ENCODE data around the gene ERVK3-1. TPM values are rescaled to one million over a fixed set of nuclear protein-coding genes. Genes with fewer than 3 reads are reported as not detected.
"Not testable (repeated sequence)": the region's sequence is repeated elsewhere in the genome, so short reads cannot be mapped to it uniquely, and the experiment has no call there.

ERVK3-1 gene
- total RNA-seq, 8 experiments from 2014 or later = 38.0 to 72.5 (median 53.6) TPM

DNA sequence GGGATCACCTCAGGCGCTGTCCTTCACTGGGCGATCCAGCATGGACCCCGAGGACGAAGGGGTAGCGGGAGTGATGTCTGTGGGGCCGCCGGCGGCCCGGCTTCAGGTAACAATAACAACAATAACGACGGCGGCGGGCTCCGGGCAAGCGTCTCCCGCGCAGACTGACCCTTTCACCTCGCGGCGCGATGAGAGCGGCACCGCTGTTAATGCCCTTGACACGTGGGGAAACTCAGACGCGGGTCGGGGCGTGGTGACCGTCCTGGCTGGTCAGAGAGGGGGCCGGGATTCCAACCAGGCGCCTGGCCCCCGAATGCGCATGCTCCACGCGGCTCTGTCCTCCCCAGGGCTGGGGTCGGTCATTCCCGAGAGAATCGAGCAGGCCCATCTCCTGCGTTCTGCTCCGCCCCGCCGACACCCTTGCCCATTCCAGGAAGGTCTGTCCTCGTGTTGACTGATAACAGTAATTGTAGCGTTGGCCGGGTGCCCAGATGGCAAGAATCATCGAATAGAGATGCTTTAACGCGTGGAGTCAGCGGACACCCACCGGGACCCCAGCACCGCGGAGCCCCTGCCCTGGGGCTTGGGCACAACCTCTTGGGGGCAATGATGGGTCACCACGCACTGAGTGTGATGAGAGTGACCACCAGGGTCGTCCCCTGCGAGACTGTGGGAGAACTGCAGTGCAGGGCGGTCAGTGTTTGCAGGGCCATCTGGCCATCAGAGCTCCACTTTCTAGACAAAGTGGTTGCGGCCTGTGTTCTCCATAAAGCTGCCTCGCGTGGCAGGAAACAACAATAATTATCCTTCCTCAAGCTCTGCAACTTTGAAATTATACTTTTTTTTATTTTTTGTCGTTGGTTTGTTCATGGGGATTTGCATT lies 25.9 kb upstream of the ERVK3-1 start:
- ATAC-seq (replicated peaks in 6 of 8) = peak; percentile 42 to 74 (median 67)
- in situ Hi-C loops (cut with MboI; ENCODE audit: low pct_unique_long_range_greater_than_20kb in 2 of 9, low sequenced_read_pairs in 9 of 9, unreplicated experiment in 9 of 9) = no loop called here
- peaks cover 3 to 8% of the 10 kb centered on the region in 2 donors for H3K4me1 ChIP-seq (replicated peaks in 1 of 2)
- WGBS, 10 experiments = 0 to 20% (median 7%) methylated on average over 1 to 14 of the region's 60 CpGs; no CpG with 5 or more reads in 4 of the 10 experiments
- peak overlapping the region; percentile 89 to 93 for H3K27ac ChIP-seq
- peak overlapping the region; percentile 73 to 97 (median 88) for H3K4me3 ChIP-seq

DNA sequence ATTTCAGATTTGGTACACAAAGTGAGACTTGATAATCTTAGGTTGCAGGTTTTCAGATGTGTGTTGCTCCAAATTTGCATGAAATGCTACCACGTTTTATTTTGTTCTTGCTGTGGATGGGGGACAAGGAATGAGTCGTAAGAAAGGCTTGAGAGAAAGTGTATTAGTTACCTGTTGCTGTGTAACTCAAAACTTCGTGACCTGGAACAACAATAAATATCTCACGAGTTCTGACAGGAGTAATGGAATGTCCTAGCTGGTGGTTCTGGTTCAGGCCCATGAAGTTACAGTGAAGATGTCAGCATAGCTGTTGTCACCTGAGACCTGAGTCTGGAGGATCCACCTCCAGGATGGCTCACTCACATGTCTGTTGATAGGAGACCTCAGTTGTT lies 25.3 kb upstream of the ERVK3-1 start:
- in situ Hi-C loops (cut with MboI; ENCODE audit: low pct_unique_long_range_greater_than_20kb in 2 of 9, low sequenced_read_pairs in 9 of 9, unreplicated experiment in 9 of 9) = no loop called here

DNA sequence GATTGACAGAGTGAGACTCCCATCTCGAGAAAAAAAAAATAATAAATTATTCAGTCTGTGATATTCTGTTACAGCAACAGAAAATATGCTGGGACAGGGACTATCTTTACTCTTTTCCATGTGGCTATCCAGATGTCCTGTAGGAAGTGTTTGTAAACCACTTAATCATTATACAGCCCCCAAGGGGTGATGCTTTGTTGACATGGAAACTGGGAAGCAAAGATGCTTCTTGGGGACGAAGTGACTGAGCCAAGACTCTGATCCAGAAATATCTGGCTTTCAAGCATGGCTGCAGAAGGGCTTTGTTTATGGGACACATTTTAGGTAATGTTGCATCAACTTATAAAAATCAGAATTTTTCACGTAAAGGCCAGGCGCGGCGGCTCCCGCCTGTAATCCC lies 21.0 kb upstream of the ERVK3-1 start:
- peaks cover 3 to 5% of the 10 kb centered on the region in 2 donors for H3K4me1 ChIP-seq (replicated peaks in 1 of 2)
- no peak for ATAC-seq (replicated peaks in 6 of 8)
- WGBS, 10 experiments = 71 to 100% (median 89%) methylated on average over 1 to 5 of the region's 7 CpGs; no CpG with 5 or more reads in 3 of the 10 experiments
- H3K4me3 ChIP-seq = no peak overlapping the region
- no peak overlapping the region for H3K27ac ChIP-seq
- in situ Hi-C loops (cut with MboI; ENCODE audit: low pct_unique_long_range_greater_than_20kb in 2 of 9, low sequenced_read_pairs in 9 of 9, unreplicated experiment in 9 of 9) = no loop called here

More for the DNA sequence above, 25.3 kb upstream of the ERVK3-1 start:
- H3K4me1 ChIP-seq (replicated peaks in 1 of 2) = peaks cover 3 to 8% of the 10 kb centered on the region in 2 donors
- no peak for ATAC-seq (replicated peaks in 6 of 8)
- 33 to 95% (median 83%) methylated on average over 1 to 4 of the region's 4 CpGs; no CpG with 5 or more reads in 5 of the 10 experiments for whole genome bisulfite sequencing, 10 experiments
- peak overlapping the region; percentile 73 to 97 (median 88) for H3K4me3 ChIP-seq
- no peak overlapping the region for H3K27ac ChIP-seq

DNA sequence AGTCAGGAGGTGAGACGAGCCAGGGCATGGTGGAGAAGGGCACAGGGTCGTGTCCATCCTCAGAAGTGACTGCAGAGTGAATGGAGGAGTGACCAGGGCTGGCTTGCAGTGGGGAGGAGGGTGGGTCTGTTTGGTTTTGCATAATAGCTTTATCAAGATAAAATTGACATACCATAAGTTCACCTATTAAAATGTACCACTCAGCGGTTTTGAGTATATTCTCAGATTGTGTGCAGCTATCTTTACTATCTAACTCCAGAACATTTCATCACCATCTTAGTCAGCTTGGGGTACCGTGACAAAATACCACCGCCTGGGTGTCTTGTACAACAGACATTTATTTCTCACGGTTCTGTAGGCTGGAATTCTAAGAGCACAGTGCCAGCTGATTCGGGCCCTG lies 13.2 kb upstream of the ERVK3-1 start:
- no peak overlapping the region for H3K27ac ChIP-seq
- 89 to 100% (median 98%) methylated on average over 2 to 7 of the region's 7 CpGs for WGBS, 10 experiments
- ATAC-seq (replicated peaks in 6 of 8) = no peak
- H3K4me3 ChIP-seq = no peak overlapping the region
- H3K4me1 ChIP-seq (replicated peaks in 1 of 2) = no peaks in the 10 kb centered on the region
- in situ Hi-C loops (cut with MboI; ENCODE audit: low pct_unique_long_range_greater_than_20kb in 2 of 9, low sequenced_read_pairs in 9 of 9, unreplicated experiment in 9 of 9) = no loop called here

DNA sequence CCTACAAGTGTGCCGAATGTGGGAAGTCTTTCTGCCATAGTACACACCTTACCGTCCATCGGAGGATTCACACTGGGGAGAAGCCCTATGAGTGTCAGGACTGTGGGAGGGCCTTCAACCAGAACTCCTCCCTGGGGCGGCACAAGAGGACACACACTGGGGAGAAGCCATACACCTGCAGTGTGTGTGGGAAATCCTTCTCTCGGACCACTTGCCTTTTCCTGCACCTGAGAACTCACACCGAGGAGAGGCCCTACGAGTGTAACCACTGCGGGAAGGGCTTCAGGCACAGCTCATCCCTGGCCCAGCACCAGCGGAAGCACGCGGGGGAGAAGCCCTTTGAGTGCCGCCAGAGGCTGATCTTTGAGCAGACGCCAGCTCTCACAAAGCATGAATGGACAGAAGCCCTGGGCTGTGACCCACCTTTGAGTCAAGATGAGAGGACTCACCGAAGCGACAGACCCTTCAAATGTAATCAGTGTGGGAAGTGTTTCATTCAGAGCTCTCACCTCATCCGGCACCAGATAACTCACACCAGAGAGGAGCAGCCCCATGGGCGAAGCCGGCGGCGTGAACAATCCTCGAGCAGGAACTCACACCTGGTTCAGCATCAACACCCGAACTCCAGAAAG lies 10.3 kb upstream of the ERVK3-1 start:
- no peak for ATAC-seq (replicated peaks in 6 of 8)
- in situ Hi-C loops (cut with MboI; ENCODE audit: low pct_unique_long_range_greater_than_20kb in 2 of 9, low sequenced_read_pairs in 9 of 9, unreplicated experiment in 9 of 9) = no loop called here
- WGBS, 10 experiments = 80 to 100% (median 96%) methylated on average over 1 to 10 of the region's 22 CpGs; no CpG with 5 or more reads in 3 of the 10 experiments

DNA sequence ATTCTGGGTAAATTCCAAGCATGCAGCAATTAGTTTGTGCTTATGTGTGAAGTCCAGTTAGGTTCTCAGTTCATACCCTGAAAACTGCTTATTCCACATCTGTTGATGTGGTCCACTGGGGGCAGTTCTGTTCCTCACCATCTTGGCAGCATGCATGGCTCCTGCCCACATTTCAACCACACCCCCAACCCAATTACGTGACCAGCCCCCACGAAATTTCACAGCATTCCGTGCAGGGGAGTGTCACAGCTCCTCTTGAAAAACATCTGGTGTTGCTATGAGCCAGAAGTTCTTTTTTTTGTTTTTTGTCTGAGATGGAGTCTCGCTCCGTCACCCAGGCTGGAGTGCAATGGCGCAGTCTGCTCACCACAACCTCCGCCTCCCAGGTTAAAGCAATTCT lies 9.1 kb upstream of the ERVK3-1 start:
- peak in 2 of 8 experiments; percentile 64 to 83 for ATAC-seq (replicated peaks in 6 of 8)
- Histone ChIP-seq H3K4me1 (replicated peaks in 1 of 2) (no peaks in the 10 kb centered on the region), H3K27ac (no peak overlapping the region), H3K4me3 (no peak overlapping the region)
- 35 to 100% (median 94%) methylated on average over 1 to 5 of the region's 7 CpGs; no CpG with 5 or more reads in 5 of the 10 experiments for WGBS, 10 experiments
- in situ Hi-C loops (cut with MboI; ENCODE audit: low pct_unique_long_range_greater_than_20kb in 2 of 9, low sequenced_read_pairs in 9 of 9, unreplicated experiment in 9 of 9) = no loop called here

More for the DNA sequence above, 10.3 kb upstream of the ERVK3-1 start:
- Histone ChIP-seq H3K4me1 (replicated peaks in 1 of 2) (no peaks in the 10 kb centered on the region), H3K27ac (no peak overlapping the region), H3K4me3 (no peak overlapping the region)

DNA sequence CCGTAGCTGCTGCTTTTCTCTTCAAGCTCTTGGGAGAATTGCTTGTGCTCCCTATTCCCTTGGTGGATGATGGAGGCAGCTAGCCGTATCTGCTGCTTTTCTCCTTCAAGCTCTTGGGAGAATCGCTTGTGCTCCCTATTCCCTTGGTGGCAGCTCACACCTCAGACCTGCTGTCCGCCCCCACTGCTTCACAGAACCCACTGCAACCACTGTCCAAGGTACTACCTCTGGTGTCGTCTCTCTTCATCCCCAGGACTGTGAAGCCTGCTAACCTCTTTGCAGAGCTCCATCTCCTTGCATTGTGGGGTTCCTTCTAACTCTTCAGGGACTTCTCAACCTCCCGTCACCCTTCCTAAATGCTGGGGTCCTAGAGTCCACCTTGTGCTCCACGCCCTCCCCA lies 4.6 kb upstream of the ERVK3-1 start:
- Histone ChIP-seq H3K27ac (no peak overlapping the region), H3K4me1 (replicated peaks in 1 of 2) (peaks cover 5 to 7% of the 10 kb centered on the region in 2 donors), H3K4me3 (no peak overlapping the region)
- 85 to 100% (median 100%) methylated on average over 2 to 5 of the region's 7 CpGs; no CpG with 5 or more reads in 3 of the 10 experiments for WGBS, 10 experiments
- no peak for ATAC-seq (replicated peaks in 6 of 8)
- in situ Hi-C loops (cut with MboI; ENCODE audit: low pct_unique_long_range_greater_than_20kb in 2 of 9, low sequenced_read_pairs in 9 of 9, unreplicated experiment in 9 of 9) = no loop called here

DNA sequence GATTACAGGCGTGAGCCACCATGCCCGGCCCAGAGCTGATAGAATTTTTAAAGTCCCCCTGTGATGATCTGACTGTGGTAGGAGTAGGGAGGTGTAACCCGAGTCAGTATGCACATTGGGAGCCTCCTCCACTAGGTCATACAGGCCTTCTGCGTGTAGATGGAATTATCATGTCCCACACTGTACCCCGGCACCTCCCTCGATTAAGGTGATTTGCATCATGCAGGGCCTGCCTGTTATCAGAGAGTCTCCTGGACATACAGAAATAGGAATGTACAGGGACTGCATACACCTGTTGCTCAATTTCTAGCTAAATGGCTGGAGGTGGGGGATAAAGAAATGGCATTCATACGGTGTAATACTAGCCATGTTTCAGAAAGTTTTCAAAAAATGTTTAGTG lies 922 bp upstream of the ERVK3-1 start:
- Histone ChIP-seq H3K4me3 (peak overlapping the region in 2 of 5 donors; percentile 86 to 89), H3K27ac (no peak overlapping the region), H3K4me1 (replicated peaks in 1 of 2) (peaks cover 13 to 28% of the 10 kb centered on the region in 2 donors)
- WGBS, 10 experiments = 57 to 100% (median 83%) methylated on average over 1 to 6 of the region's 7 CpGs; no CpG with 5 or more reads in 2 of the 10 experiments
- no peak for ATAC-seq (replicated peaks in 6 of 8)
- in situ Hi-C loops (cut with MboI; ENCODE audit: low pct_unique_long_range_greater_than_20kb in 2 of 9, low sequenced_read_pairs in 9 of 9, unreplicated experiment in 9 of 9) = no loop called here

DNA sequence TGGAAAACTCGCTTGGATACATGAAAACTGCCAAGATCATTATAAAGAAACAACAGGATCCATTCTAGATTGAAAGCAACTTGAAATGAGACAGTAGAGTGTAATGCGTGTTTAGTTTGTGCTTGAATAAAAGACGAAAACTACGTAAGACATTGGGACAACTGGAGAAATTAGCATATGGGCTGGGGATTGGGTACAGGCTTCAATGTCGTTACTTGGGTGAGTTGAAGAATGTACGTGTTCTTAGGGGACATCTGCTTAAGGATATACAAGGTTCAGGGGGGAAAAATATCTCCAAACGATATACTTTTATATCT lies 471 bp upstream of the ERVK3-1 start:
- ATAC-seq (replicated peaks in 6 of 8) = peak; percentile 9 to 57 (median 44)
- Histone ChIP-seq H3K4me3 (peak overlapping the region; percentile 82 to 93 (median 89)), H3K4me1 (replicated peaks in 1 of 2) (peaks cover 13 to 28% of the 10 kb centered on the region in 2 donors), H3K27ac (peak overlapping the region; percentile 13 to 68)
- WGBS, 10 experiments = 8 to 50% (median 19%) methylated on average over 4 to 7 of the region's 7 CpGs; no CpG with 5 or more reads in 1 of the 10 experiments
- in situ Hi-C loops (cut with MboI; ENCODE audit: low pct_unique_long_range_greater_than_20kb in 2 of 9, low sequenced_read_pairs in 9 of 9, unreplicated experiment in 9 of 9) = no loop called here

DNA sequence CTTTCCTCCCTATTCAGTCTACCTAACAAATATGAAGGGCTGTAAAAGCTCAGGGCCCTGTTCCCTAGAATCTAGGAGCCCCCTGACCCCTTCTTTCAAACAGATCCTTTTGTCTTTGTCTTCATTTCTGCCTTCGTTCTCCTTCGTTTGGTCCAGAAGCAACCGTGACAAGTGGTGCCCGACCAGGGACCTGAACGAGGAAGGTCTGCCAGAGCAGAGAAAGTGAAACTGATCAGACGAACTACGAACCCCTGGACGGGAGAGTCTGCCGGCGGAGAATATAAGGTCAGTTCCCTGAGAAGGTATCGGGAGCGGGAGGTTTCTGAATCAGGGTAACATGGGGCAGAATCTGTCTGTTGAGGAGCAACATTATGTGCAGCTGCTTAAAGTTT lies 751 bp downstream of the ERVK3-1 start:
- peak overlapping the region; percentile 82 to 93 (median 89) for H3K4me3 ChIP-seq
- WGBS, 10 experiments = 0 to 92% (median 31%) methylated on average over 1 to 12 of the region's 12 CpGs; no CpG with 5 or more reads in 2 of the 10 experiments
- in situ Hi-C loops (cut with MboI; ENCODE audit: low pct_unique_long_range_greater_than_20kb in 2 of 9, low sequenced_read_pairs in 9 of 9, unreplicated experiment in 9 of 9) = no loop called here
- peaks cover 13 to 28% of the 10 kb centered on the region in 2 donors for H3K4me1 ChIP-seq (replicated peaks in 1 of 2)
- no peak for ATAC-seq (replicated peaks in 6 of 8)
- H3K27ac ChIP-seq = peak overlapping the region; percentile 79 to 82

DNA sequence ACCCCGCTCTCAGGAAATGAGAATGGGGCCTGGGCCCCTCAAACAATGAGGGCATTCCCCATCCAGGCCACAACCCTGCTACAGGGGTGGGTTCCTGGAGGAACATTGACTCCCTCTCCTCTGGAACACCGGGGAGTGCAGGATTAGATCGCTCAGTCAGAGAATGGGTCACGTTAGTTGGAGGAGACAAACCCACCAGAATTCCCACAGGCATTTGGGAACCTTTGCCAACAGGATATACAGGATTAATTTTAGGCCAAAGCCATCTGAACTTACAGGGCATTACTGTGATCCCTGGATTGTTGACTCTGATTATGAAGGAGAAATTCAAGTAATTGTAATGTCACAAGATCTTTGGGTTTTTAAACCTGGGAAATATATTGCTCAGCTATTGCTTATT lies 2.6 kb downstream of the ERVK3-1 start:
- H3K4me1 ChIP-seq (replicated peaks in 1 of 2) = peaks cover 13 to 28% of the 10 kb centered on the region in 2 donors
- H3K4me3 ChIP-seq = no peak overlapping the region
- peak overlapping the region in 1 of 2 donors; percentile 82 for H3K27ac ChIP-seq
- WGBS, 10 experiments = 64 to 100% (median 100%) methylated on average over 1 to 3 of the region's 4 CpGs; no CpG with 5 or more reads in 5 of the 10 experiments
- in situ Hi-C loops (cut with MboI; ENCODE audit: low pct_unique_long_range_greater_than_20kb in 2 of 9, low sequenced_read_pairs in 9 of 9, unreplicated experiment in 9 of 9) = no loop called here
- ATAC-seq (replicated peaks in 6 of 8) = no peak

DNA sequence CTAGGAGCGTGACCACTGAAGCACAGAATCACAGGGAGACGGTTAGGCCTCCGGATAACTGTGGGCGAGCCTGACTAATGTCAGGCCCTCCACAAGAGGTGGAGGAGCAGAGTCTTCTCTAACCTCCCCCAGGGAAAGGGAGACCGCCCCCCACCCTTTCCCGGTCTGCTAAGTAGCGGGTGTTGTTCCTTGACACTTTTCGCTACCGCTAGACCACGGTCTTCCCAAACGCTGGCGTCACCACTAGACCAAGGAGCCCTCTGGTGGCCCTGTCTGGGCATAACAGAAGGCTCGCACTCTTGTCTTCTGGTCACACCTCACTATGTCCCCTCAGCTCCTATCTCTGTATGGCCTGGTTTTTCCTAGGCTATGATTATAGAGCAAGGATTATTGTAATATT lies 5.5 kb downstream of the ERVK3-1 start:
- H3K4me1 ChIP-seq (replicated peaks in 1 of 2) = peaks cover 8 to 21% of the 10 kb centered on the region in 2 donors
- in situ Hi-C loops (cut with MboI; ENCODE audit: low pct_unique_long_range_greater_than_20kb in 2 of 9, low sequenced_read_pairs in 9 of 9, unreplicated experiment in 9 of 9); H3K4me3 ChIP-seq; H3K27ac ChIP-seq: not testable (repeated sequence)
- ATAC-seq (replicated peaks in 6 of 8) = peak in 4 of 8 experiments; percentile 37 to 58 (median 58)
- WGBS, 10 experiments = 50% methylated on average over 4 of the region's 13 CpGs; no CpG with 5 or more reads in 9 of the 10 experiments

DNA sequence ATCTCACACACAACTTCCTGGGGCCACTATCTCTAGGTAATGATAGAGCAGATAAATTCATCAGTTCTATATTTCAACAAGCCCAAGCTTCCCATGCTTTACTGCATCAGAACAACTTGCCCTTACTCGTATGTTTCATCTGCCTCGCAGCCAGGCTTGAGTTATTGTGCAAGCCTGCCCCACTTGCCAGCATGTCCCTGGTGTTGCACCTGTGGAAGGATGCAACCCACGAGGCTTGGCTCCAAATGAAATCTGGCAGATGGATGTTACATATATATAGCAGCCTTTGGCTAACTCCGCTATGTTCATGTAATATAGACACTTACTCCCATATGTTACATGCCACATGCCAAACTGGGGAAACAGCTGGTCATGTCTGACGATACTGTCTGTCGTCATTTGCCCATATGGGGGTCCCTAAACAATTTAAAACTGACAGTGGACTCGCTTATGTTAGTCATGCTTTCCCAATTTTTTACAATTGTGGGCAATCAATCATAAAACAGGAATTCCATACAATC lies 6.2 kb downstream of the ERVK3-1 start:
- WGBS, 10 experiments = 54 to 100% (median 91%) methylated on average over 1 to 6 of the region's 7 CpGs
- Histone ChIP-seq H3K4me1 (replicated peaks in 1 of 2) (peaks cover 2 to 19% of the 10 kb centered on the region in 2 donors), H3K4me3 (no peak overlapping the region), H3K27ac (no peak overlapping the region)
- in situ Hi-C loops (cut with MboI; ENCODE audit: low pct_unique_long_range_greater_than_20kb in 2 of 9, low sequenced_read_pairs in 9 of 9, unreplicated experiment in 9 of 9) = no loop called here
- ATAC-seq (replicated peaks in 6 of 8) = no peak
